ENCODE measurements around the gene GEMIN8. TPM values are rescaled to one million over a fixed set of nuclear protein-coding genes. Genes with fewer than 3 reads are reported as not detected.

Gene GEMIN8
- total RNA-seq, 4 donors from 2014 or later, result 8.8 to 26.7 (median 21.1) TPM

- no peak for TF ChIP-seq CTCF (IDR thresholded peaks at IDR 0.05)
- no peak for DNase-seq (ENCODE audit: low spot score)
- no peak for ATAC-seq (ENCODE audit: low FRiP score)
Measured at GRCh38 chrX:14022019-14022418, 7.7 kb downstream of the GEMIN8 start.

- TF ChIP-seq CTCF (IDR thresholded peaks at IDR 0.05), result no peak
- DNase-seq (ENCODE audit: low spot score) (no peak), ATAC-seq (ENCODE audit: low FRiP score) (no peak)
Measured at GRCh38 chrX:14017399-14017798, 12.3 kb downstream of the GEMIN8 start.

GRCh38 chrX:14015941-14016340, 13.8 kb downstream of the GEMIN8 start:
- no peak for TF ChIP-seq CTCF (IDR thresholded peaks at IDR 0.05)
- DNase-seq (ENCODE audit: low spot score) (no peak), ATAC-seq (ENCODE audit: low FRiP score) (no peak)

GRCh38 chrX:14015294-14015693, 14.4 kb downstream of the GEMIN8 start:
- no peak for TF ChIP-seq CTCF (IDR thresholded peaks at IDR 0.05)
- ATAC-seq (ENCODE audit: low FRiP score), result no peak

GRCh38 chrX:14014526-14014925, 15.2 kb downstream of the GEMIN8 start:
- TF ChIP-seq CTCF (IDR thresholded peaks at IDR 0.05), result no peak
- ATAC-seq (ENCODE audit: low FRiP score), result no peak

More at GRCh38 chrX:14015294-14015693, 14.4 kb downstream of the GEMIN8 start:
- DNase-seq (ENCODE audit: low spot score), result no peak

GRCh38 chrX:14013054-14013453, 16.6 kb downstream of the GEMIN8 start:
- no peak for DNase-seq (ENCODE audit: low spot score)
- ATAC-seq (ENCODE audit: low FRiP score), result no peak
- no peak for TF ChIP-seq CTCF (IDR thresholded peaks at IDR 0.05)

More at GRCh38 chrX:14014526-14014925, 15.2 kb downstream of the GEMIN8 start:
- DNase-seq (ENCODE audit: low spot score), result no peak

GRCh38 chrX:14010566-14010965, 19.1 kb downstream of the GEMIN8 start:
- no peak for ATAC-seq (ENCODE audit: low FRiP score)
- TF ChIP-seq CTCF (IDR thresholded peaks at IDR 0.05), result no peak
- DNase-seq (ENCODE audit: low spot score), result no peak

All from omental fat pad (tissue), 4 donors.